SK-N-SH (cell line): ENCODE data around the gene THY1.

Source experiments
- CTCF ChIP-seq: fragments of 200-600 bp; sonication (generic); IDR thresholded peaks from 2 replicates; pipeline ENCODE4 v1.6.1; 2017; ENCODE audit warnings: antibody characterized with exemption, mild to moderate bottlenecking, moderate library complexity
- POLR2AphosphoS5 ChIP-seq: IDR thresholded peaks from 2 replicates; pipeline ENCODE4 v1.6.1; 2012; ENCODE audit warnings: low read depth, low read length
- TF ChIP-seq, protein P1 (sequence below): IDR thresholded peaks from 2 replicates; pipeline ENCODE4 v1.4.0; 2012; ENCODE audit warnings: low read depth

DNA sequence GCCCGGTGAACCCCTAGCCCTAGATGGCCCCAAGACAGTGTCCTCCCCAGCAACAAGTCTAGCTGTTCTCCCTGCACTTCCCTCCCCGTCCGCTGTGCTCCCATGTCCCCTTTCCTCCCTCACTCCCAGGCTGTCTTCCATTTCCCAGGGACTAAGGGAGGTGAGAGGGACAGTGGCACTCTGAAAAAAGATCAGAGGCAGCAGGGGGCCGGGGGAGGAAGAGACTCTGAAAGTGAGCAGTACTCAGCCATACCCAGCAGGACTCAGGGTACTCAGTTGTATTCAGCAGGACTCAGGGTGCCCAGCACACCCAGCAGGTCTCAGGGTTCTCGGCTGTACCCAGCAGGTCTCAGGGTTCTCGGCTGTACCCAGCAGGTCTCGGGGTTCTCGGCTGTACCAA is 48.4 kb upstream of the THY1 start:
- TF ChIP-seq, protein P1, sequence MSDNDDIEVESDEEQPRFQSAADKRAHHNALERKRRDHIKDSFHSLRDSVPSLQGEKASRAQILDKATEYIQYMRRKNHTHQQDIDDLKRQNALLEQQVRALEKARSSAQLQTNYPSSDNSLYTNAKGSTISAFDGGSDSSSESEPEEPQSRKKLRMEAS: no peak
- TF ChIP-seq CTCF (no peak), POLR2AphosphoS5 (no peak)
